Muscle of leg (tissue), 11 donors: ENCODE results near the gene CHCHD5. TPM values are rescaled to one million over a fixed set of nuclear protein-coding genes. Genes with fewer than 3 reads are reported as not detected.

ENCODE experiments used
- DNase-seq: peaks from one replicate; pipeline ENCODE4 v3.0.0; 2013
- H3K27ac ChIP-seq: one replicate; pipeline ENCODE4 v1.5.1; 2013; ENCODE audit warnings: mild to moderate bottlenecking, low read length, control low read depth
- H3K27me3 ChIP-seq: one replicate; pipeline ENCODE4 v1.6.1; 2013; ENCODE audit warnings: low read length; ENCODE audit not compliant: control insufficient read depth, insufficient read depth
- H3K36me3 ChIP-seq: one replicate; pipeline ENCODE4 v1.6.1; 2013; ENCODE audit warnings: low read length; ENCODE audit not compliant: control insufficient read depth, insufficient read depth
- H3K4me1 ChIP-seq: one replicate; pipeline ENCODE4 v1.6.1; 2013; ENCODE audit warnings: low read length; ENCODE audit not compliant: control insufficient read depth, insufficient read depth
- H3K4me3 ChIP-seq: one replicate; pipeline ENCODE4 v1.5.1; 2013; ENCODE audit warnings: low read length, control low read depth
- H3K9me3 ChIP-seq: replicated peaks from 2 replicates; pipeline ENCODE4 v1.6.1; 2013; ENCODE audit warnings: low read depth, low read length; ENCODE audit not compliant: control insufficient read depth
- WGBS: methylation state at CpG from one replicate; pipeline ENCODE4 v1.1.5; 2013; ENCODE audit warnings: missing lambda C conversion rate; ENCODE audit not compliant: insufficient coverage; 5-methylcytosine and 5-hydroxymethylcytosine counted together
- polyA plus RNA-seq, 8 donors: library from polyadenylated mRNA; unstranded; fragments of 120-200 nt; gene quantifications; one replicate each; pipeline versions ENCODE4 v1.2.1 to v1.2.3, GENCODE V29; 2013; ENCODE audit warnings: inconsistent platforms in 1 of 8, low replicate concordance in 1 of 8; ENCODE audit not compliant: insufficient read length in 8 of 8, insufficient read depth in 1 of 8
- total RNA-seq: library from RNA; stranded (reverse); fragments of 120-200 nt; gene quantifications from one replicate; pipeline ENCODE4 v1.2.4, GENCODE V29; 2013

CHCHD5 gene
- total and polyA plus RNA-seq, 9 donors: 20.1 to 37.1 (median 29.7) TPM

GRCh38 chr2:112629823-112630222 lies 45.4 kb downstream of the CHCHD5 start:
- Histone ChIP-seq H3K4me3 (no peak overlapping the region), H3K27ac (no peak overlapping the region), H3K27me3 (peaks cover 2% of the 10 kb centered on the region), H3K36me3 (no peaks in the 10 kb centered on the region), H3K4me1 (peaks cover 24% of the 10 kb centered on the region), H3K9me3 (no peaks in the 10 kb centered on the region)
- WGBS: 51% methylated on average over 7 of the region's 8 CpGs
- DNase-seq: no peak

- Histone ChIP-seq H3K4me3 (no peak overlapping the region), H3K36me3 (no peaks in the 10 kb centered on the region), H3K9me3 (no peaks in the 10 kb centered on the region), H3K4me1 (peaks cover 24% of the 10 kb centered on the region), H3K27ac (no peak overlapping the region), H3K27me3 (peaks cover 2% of the 10 kb centered on the region)
- DNase-seq: no peak
- 67% methylated on average over 2 of the region's 4 CpGs for WGBS
These were observed 45.9 kb downstream of the CHCHD5 start for GRCh38 chr2:112630268-112630667.

- H3K4me3 ChIP-seq: no peak overlapping the region
- 96% methylated on average over 4 of the region's 5 CpGs for WGBS
- H3K27me3 ChIP-seq: peaks cover 2% of the 10 kb centered on the region
- H3K9me3 ChIP-seq: no peaks in the 10 kb centered on the region
- H3K27ac ChIP-seq: no peak overlapping the region
- peaks cover 10% of the 10 kb centered on the region for H3K4me1 ChIP-seq
- H3K36me3 ChIP-seq: no peaks in the 10 kb centered on the region
- no peak for DNase-seq
These were observed 49.3 kb downstream of the CHCHD5 start for GRCh38 chr2:112633708-112634107.

- Histone ChIP-seq H3K9me3 (no peaks in the 10 kb centered on the region), H3K27me3 (peaks cover 2% of the 10 kb centered on the region), H3K4me1 (peaks cover 10% of the 10 kb centered on the region), H3K4me3 (no peak overlapping the region), H3K36me3 (no peaks in the 10 kb centered on the region), H3K27ac (no peak overlapping the region)
- WGBS: 81% methylated on average over 12 of the region's 16 CpGs
- no peak for DNase-seq
These were observed 49.9 kb downstream of the CHCHD5 start for GRCh38 chr2:112634153-112634873.

- Histone ChIP-seq H3K27ac (no peak overlapping the region), H3K4me1 (peaks cover 10% of the 10 kb centered on the region), H3K36me3 (no peaks in the 10 kb centered on the region), H3K9me3 (no peaks in the 10 kb centered on the region), H3K27me3 (peaks cover 2% of the 10 kb centered on the region), H3K4me3 (no peak overlapping the region)
- DNase-seq: no peak
- 87% methylated on average over 5 of the region's 6 CpGs for WGBS
These were observed 50.4 kb downstream of the CHCHD5 start for GRCh38 chr2:112634874-112635157.

GRCh38 chr2:112636605-112637288 lies 52.3 kb downstream of the CHCHD5 start:
- 78% methylated on average over 3 of the region's 7 CpGs for WGBS
- H3K9me3 ChIP-seq: no peaks in the 10 kb centered on the region
- no peak overlapping the region for H3K4me3 ChIP-seq
- no peak for DNase-seq
- no peak overlapping the region for H3K27ac ChIP-seq
- no peaks in the 10 kb centered on the region for H3K27me3 ChIP-seq
- H3K36me3 ChIP-seq: no peaks in the 10 kb centered on the region
- no peaks in the 10 kb centered on the region for H3K4me1 ChIP-seq

- no peak for DNase-seq
- Histone ChIP-seq H3K4me3 (no peak overlapping the region), H3K9me3 (no peaks in the 10 kb centered on the region), H3K36me3 (no peaks in the 10 kb centered on the region), H3K4me1 (no peaks in the 10 kb centered on the region), H3K27me3 (no peaks in the 10 kb centered on the region), H3K27ac (no peak overlapping the region)
- no CpG with 5 or more reads among the region's 4 CpGs for WGBS
These were observed 52.9 kb downstream of the CHCHD5 start for GRCh38 chr2:112637289-112637660.

Other genes starting within 250 kb of the CHCHD5 start
- 10.2 TPM for gene RGPD8, start 151.0 kb upstream of the CHCHD5 start, total RNA-seq
- 1 to 10 TPM in 7 of 8 donors, under 1 TPM in 1; 0.72 to 3.0 (median 1.8) TPM for gene RGPD8, start 151.0 kb upstream of the CHCHD5 start, polyA plus RNA-seq
- 36.3 TPM for gene TTL, start 102.5 kb upstream of the CHCHD5 start, total RNA-seq
- 10 to 100 TPM; 28.8 to 43.5 (median 38.7) TPM for gene TTL, start 102.5 kb upstream of the CHCHD5 start, polyA plus RNA-seq
- 13.4 TPM for gene POLR1B, start 42.1 kb upstream of the CHCHD5 start, total RNA-seq
- gene POLR1B, start 42.1 kb upstream of the CHCHD5 start, polyA plus RNA-seq: 10 to 100 TPM; 10.8 to 18.7 (median 13.6) TPM
- gene SLC20A1, start 61.3 kb downstream of the CHCHD5 start, total RNA-seq: 17.6 TPM
- gene SLC20A1, start 61.3 kb downstream of the CHCHD5 start, polyA plus RNA-seq: 10 to 100 TPM; 18.1 to 27.6 (median 22.4) TPM
- not detected for gene NT5DC4, start 136.4 kb downstream of the CHCHD5 start, total RNA-seq
- gene NT5DC4, start 136.4 kb downstream of the CHCHD5 start, polyA plus RNA-seq: under 1 TPM in 2 of 8 donors, not detected in 6; 0.08 to 0.11 TPM
- 5.5 TPM for gene CKAP2L, start 180.0 kb downstream of the CHCHD5 start, total RNA-seq
- gene CKAP2L, start 180.0 kb downstream of the CHCHD5 start, polyA plus RNA-seq: 10 to 100 TPM in 3 of 8 donors, 1 to 10 TPM in 5; 6.6 to 17.9 (median 9.8) TPM
- not detected for gene IL1A, start 199.9 kb downstream of the CHCHD5 start, total RNA-seq
- under 1 TPM in 2 of 8 donors, not detected in 6; 0.09 to 0.12 TPM for gene IL1A, start 199.9 kb downstream of the CHCHD5 start, polyA plus RNA-seq